HG03039 (cell line): ENCODE results near the gene SVIL.
"Not testable (repeated sequence)": the region's sequence is repeated elsewhere in the genome, so short reads cannot be mapped to it uniquely, and the experiment has no call there.

Experiments
- ATAC-seq: cut with Tn5 transposase; IDR thresholded peaks from one replicate; pipeline ENCODE4 v1.9.1; 2021; ENCODE audit warnings: mild to moderate bottlenecking, moderate library complexity; ENCODE audit not compliant: unreplicated experiment

SVIL gene

DNA sequence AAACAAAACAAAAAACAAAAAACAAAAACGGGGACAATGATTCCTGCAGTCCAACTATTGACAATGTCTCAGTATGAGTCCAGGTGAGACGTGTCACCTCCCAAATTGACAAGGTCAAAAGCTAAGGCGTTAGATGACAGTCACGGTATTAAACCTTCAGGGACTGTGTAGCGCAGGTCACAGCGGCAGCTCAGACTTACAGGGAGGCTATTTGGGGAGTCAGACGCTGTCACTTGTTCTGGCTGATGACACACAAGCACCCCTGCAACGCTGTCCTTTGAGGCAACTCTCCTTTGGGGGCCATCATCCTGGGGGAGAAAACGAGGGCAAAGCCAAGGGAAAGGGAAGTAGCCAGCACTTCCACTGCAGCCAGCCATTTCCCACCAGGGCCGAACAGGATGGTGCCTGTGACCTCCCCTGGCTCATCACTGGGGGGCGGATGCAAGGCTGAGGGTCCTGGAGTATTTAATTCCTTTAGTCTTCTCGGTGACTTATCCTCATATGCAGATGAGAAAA lies 55.3 kb downstream of the SVIL start:
- no peak for ATAC-seq

GRCh38 chr10:29578457-29578856 lies 56.3 kb downstream of the SVIL start:
- no peak for ATAC-seq

GRCh38 chr10:29576681-29577080 lies 58.1 kb downstream of the SVIL start:
- ATAC-seq: no peak

DNA sequence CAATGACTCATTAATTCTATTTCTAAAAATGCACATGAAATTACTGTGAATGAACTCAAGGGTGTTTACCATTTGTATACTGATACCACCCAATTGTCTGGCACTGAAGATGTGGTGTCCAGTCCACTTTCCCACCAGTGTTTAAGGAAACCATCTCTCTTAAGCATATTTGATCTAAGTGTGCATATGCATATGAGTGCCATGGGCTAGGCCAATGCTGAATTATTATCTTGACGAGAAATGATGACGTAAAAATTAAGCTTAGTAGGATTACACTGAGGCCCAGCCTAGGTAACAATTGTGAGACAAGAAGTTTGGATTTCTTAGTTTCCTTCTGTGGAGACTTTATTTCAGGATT lies 59.7 kb downstream of the SVIL start:
- ATAC-seq: no peak

DNA sequence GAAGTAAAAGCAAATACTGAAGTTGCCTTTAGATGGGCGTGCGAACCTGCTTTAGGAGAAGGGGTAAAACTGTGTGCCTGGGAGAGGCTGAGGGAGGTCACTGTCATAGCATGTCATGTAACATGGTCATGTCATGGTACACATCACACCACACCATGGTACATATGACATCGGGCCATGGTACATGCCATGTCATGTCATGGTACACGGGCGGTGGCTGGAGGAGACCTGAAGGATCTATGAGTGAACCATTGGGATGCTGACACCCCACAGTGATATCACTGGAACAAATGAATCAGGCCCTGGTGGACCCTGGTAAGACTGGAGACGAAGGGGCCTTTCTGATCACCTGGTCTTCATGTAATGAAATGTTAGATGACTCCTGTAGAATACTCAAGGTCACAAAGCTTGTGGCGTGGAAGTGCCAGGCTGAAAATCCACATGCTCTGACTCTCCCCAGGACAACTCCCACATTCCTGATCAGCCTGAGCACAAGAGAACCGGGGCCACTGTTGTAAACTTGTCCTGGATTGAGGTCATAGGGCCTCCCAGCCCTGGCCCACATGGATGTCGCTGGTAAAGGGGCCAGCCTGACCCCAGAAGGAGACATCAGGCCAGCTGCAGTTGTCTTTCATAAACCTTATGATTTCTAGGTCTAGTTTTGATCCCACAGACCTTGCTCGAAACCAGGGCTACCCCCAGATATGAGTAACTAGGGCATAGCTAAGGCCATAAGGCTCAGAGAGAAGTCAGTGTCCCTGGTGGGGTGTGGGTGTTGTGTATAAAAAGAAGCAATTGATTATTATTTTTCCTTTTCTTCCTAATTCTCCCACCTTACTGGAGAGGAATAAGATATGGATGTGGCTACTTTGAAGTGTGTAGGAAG lies 60.3 kb downstream of the SVIL start:
- ATAC-seq: not testable (repeated sequence)

- ATAC-seq: not testable (repeated sequence)
These were observed 64.5 kb downstream of the SVIL start for GRCh38 chr10:29570248-29570647.

DNA sequence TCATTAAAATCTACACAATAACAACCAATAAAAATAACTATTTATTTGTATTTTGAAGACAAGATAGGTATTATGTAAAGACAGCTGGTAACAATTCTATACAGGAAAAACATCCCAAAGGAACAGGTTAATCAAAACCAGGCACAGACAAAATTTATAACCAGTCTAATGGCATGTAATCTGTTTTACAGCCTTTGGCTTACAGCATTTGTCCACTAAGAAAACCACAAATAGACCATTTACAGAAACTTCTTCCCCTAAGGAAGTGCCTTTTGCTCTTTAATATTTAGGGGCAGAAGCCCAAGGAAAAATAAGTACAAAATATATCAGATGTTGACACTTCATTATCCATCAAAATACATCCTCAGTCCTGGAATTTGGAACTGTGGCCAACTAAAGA lies 65.0 kb downstream of the SVIL start:
- no peak for ATAC-seq

GRCh38 chr10:29567003-29567402 lies 67.8 kb downstream of the SVIL start:
- no peak for ATAC-seq

DNA sequence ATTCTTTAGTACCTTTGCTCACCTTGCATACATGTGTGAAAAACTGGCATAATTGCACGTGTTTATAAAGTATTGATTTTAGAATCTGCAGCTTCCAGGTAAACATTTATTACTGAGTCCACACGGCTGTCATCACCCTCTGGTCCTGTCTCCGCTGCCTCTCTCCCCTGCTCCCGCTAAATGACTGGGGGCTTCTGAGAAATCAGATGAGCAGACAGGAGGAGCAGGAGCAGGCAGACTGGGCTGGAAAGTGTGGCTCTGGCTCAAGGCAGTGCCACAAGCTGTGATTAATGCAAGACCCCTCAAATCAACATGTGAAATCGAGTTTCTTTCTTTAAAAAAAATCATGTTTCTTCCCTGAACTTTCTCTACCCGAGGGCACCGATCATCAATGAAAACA lies 68.6 kb downstream of the SVIL start:
- ATAC-seq: not testable (repeated sequence)

- ATAC-seq: no peak
These were observed 71.2 kb downstream of the SVIL start for GRCh38 chr10:29563420-29564035.

GRCh38 chr10:29563006-29563405 lies 71.8 kb downstream of the SVIL start:
- not testable (repeated sequence) for ATAC-seq

- no peak for ATAC-seq
These were observed 74.8 kb downstream of the SVIL start for GRCh38 chr10:29559996-29560395.

- ATAC-seq: no peak
These were observed 77.1 kb downstream of the SVIL start for GRCh38 chr10:29557665-29558064.

DNA sequence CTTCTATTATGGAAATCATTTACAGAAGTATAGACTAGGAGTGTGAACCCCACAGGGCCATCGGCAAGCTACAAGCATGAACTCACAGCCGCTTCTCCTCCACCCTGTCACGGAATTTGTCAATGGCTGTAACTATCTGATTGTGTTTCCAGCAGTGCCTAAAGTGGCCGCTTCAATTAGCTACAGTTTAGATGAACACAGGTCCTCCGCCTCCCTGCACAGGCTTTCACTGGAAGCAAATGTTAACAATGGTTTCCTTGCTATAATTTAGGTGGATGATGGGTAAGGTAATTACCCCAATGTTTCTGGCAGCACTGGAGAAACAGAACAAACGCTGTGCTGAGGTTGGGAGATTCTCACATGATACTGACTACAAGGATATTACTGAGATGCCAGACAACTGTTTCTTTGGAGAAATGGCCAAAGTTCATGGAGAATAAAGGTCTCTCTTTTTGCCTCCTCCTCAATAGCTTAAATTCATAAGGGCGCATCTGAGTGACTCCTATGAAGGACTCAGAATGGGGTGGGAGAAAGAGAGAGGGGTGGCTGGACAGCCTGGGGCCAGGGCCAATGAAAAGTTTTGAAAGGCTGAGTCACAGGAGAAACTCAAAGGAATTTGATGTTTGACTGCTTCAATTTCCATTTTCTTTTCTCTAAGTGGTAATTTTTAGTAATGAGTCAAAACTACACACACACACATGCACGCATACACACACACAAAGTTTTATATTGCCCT lies 78.9 kb downstream of the SVIL start:
- no peak for ATAC-seq

DNA sequence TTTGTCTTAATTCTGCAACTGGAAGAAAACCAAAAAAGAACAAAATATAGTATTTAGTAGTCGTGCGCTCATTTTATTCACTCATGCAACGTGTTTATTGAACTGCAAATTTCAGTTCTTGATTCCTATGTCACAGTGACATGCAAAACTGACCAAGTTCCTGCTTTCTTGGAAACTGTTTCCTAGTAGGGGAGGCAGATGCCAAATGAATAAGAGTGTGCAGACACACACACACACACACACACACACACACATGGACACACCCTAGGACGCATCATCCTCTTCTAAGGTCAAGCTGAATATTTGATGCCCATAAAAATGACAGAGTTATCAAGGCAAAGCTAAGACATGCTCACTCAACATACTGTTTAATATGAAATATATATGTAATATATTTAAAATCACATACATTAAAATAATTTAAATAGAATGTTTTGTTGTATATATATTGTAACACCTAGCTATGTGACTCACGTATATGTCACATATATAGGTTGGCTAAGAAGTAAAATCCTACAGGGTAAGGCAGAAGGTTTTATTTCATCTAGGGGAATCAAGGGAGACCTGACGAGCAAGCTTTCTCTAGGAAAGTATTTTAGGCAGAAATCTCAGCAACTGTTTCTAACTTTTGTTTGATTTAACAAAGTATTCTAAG lies 79.6 kb downstream of the SVIL start:
- ATAC-seq: no peak

- no peak for ATAC-seq
These were observed 80.1 kb downstream of the SVIL start for GRCh38 chr10:29554660-29555059.

GRCh38 chr10:29553544-29554250 lies 81.1 kb downstream of the SVIL start:
- no peak for ATAC-seq

DNA sequence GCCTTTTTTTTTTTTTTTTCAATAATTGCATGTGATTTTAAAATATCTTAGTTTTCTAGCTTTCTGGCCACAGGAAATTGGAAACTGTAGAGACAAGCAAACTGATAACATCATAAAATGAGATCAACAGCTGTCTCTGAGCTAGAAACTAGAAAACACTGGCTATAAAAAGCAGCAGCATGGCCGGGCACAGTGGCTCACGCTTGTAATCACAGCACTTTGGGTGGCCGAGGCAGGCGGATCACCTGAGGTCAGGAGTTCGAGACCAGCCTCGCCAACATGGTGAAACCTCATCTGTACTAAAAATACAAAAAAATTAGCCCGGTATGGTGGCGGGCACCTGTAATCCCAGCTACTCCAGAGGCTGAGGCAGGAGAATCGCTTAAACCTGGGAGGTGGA lies 81.7 kb downstream of the SVIL start:
- ATAC-seq: not testable (repeated sequence)

- not testable (repeated sequence) for ATAC-seq
These were observed 85.3 kb downstream of the SVIL start for GRCh38 chr10:29549493-29549892.

GRCh38 chr10:29546773-29547313 lies 87.9 kb downstream of the SVIL start:
- ATAC-seq: no peak
